IMR-90 (cell line): ENCODE results near the gene CORO1C. TPM values are rescaled to one million over a fixed set of nuclear protein-coding genes. Genes with fewer than 3 reads are reported as not detected.
"Not testable (repeated sequence)": the region's sequence is repeated elsewhere in the genome, so short reads cannot be mapped to it uniquely, and the experiment has no call there.

Source experiments
- ATAC-seq: fragments of 200-7000 bp; cut with Tn5 transposase; 2 replicates; pipeline ENCODE4 v1.9.1; 2020; ENCODE audit warnings: low read depth, mild to moderate bottlenecking, moderate library complexity
- BruUV-seq: library from RNA; stranded (reverse); fragments of 400-500 nt; replicated peaks from 2 replicates; lab custom pipeline; 2021; lab: Mats Ljungman, UMichigan
- CTCF ChIA-PET: fragments of 300-600 bp; formaldehyde crosslinking; extraction: SDS; loops from one replicate; lab custom pipeline; 2021; ENCODE audit warnings: antibody characterized with exemption; lab: Yijun Ruan, JAX
- POLR2A ChIA-PET: fragments of 300-600 bp; sonication (Branson Sonifier 250); formaldehyde crosslinking; loops from one replicate; lab custom pipeline; 2022; ENCODE audit warnings: antibody characterized with exemption; ENCODE audit not compliant: unreplicated experiment; lab: Charles Lee
- DNase-seq: peaks from one replicate; pipeline ENCODE4 v3.0.0; 2013
- H2AFZ ChIP-seq: replicated peaks from 2 replicates; pipeline ENCODE3; 2013; ENCODE audit warnings: low read length, mild to moderate bottlenecking; ENCODE audit not compliant: poor library complexity
- H2AK5ac ChIP-seq: 2 replicates; pipeline ENCODE4 v1.6.1; 2013; ENCODE audit warnings: low read depth, low read length, inconsistent platforms
- H2AK9ac ChIP-seq: replicated peaks from 2 replicates; pipeline ENCODE3; 2013; ENCODE audit warnings: mild to moderate bottlenecking, low read depth, low read length, moderate library complexity; ENCODE audit not compliant: poor library complexity
- H2BK120ac ChIP-seq: 2 replicates; pipeline ENCODE4 v1.6.1; 2013; ENCODE audit warnings: low read depth, low read length, inconsistent platforms
- H2BK15ac ChIP-seq: 3 replicates; pipeline ENCODE4 v1.6.1; 2013; ENCODE audit warnings: low read depth, low read length, inconsistent platforms
- H2BK20ac ChIP-seq: 2 replicates; pipeline ENCODE4 v1.6.1; 2013; ENCODE audit warnings: low read depth, mild to moderate bottlenecking, inconsistent platforms, low read length, moderate library complexity
- H2BK5ac ChIP-seq: 2 replicates; pipeline ENCODE4 v1.6.1; 2013; ENCODE audit warnings: mild to moderate bottlenecking, low read depth, low read length, inconsistent platforms; ENCODE audit not compliant: poor library complexity, severe bottlenecking
- H3K14ac ChIP-seq: replicated peaks from 2 replicates; pipeline ENCODE4 v1.6.1; 2013; ENCODE audit warnings: low read depth, low read length, inconsistent platforms
- H3K18ac ChIP-seq: 2 replicates; pipeline ENCODE4 v1.6.1; 2013; ENCODE audit warnings: low read depth, low read length, control low read depth
- H3K23ac ChIP-seq: 2 replicates; pipeline ENCODE4 v1.6.1; 2013; ENCODE audit warnings: low read depth, low read length, inconsistent platforms
- H3K27ac ChIP-seq: 2 replicates; pipeline ENCODE4 v1.5.1; 2013; ENCODE audit warnings: mild to moderate bottlenecking, control low read depth, low read length; ENCODE audit not compliant: insufficient read depth
- H3K27me3 ChIP-seq: 2 replicates; pipeline ENCODE4 v1.6.1; 2013; ENCODE audit warnings: low read length; ENCODE audit not compliant: control insufficient read depth, insufficient read depth
- H3K36me3 ChIP-seq: 2 replicates; pipeline ENCODE4 v1.6.1; 2013; ENCODE audit warnings: low read length, mixed read lengths; ENCODE audit not compliant: control insufficient read depth, insufficient read depth
- H3K4ac ChIP-seq: 2 replicates; pipeline ENCODE4 v1.6.1; 2013; ENCODE audit warnings: low read depth, low read length, inconsistent platforms
- H3K4me1 ChIP-seq: 2 replicates; pipeline ENCODE4 v1.6.1; 2013; ENCODE audit warnings: low read length, mixed read lengths; ENCODE audit not compliant: control insufficient read depth, insufficient read depth
- H3K4me2 ChIP-seq: 2 replicates; pipeline ENCODE4 v1.6.1; 2013; ENCODE audit warnings: low read depth, mild to moderate bottlenecking, control low read depth, low read length, moderate library complexity
- H3K4me3 ChIP-seq: 2 replicates; pipeline ENCODE4 v1.5.1; 2013; ENCODE audit warnings: low read depth, mild to moderate bottlenecking, control low read depth, low read length, moderate library complexity; ENCODE audit not compliant: insufficient read depth
- H3K56ac ChIP-seq: 2 replicates; pipeline ENCODE4 v1.6.1; 2013; ENCODE audit warnings: low read length, inconsistent platforms; ENCODE audit not compliant: insufficient read depth; ENCODE audit errors: extremely low read depth
- H3K79me1 ChIP-seq, 2 experiments: 2 replicates each; pipeline ENCODE4 v1.6.1; 2013; ENCODE audit warnings: low read length in 2 of 2, inconsistent platforms in 1 of 2, low read depth in 1 of 2
- H3K9ac ChIP-seq: 2 replicates; pipeline ENCODE4 v1.6.1; 2013; ENCODE audit warnings: low read depth, low read length, control low read depth
- H3K9me1 ChIP-seq: 2 replicates; pipeline ENCODE4 v1.6.1; 2013; ENCODE audit warnings: low read length, inconsistent platforms; ENCODE audit not compliant: insufficient read depth
- H3K9me3 ChIP-seq: 2 replicates; pipeline ENCODE4 v1.6.1; 2013; ENCODE audit warnings: low read length; ENCODE audit not compliant: control insufficient read depth, insufficient read depth
- H4K20me1 ChIP-seq: 2 replicates; pipeline ENCODE4 v1.6.1; 2013; ENCODE audit warnings: low read length, inconsistent platforms; ENCODE audit not compliant: insufficient read depth
- H4K5ac ChIP-seq: 2 replicates; pipeline ENCODE4 v1.6.1; 2013; ENCODE audit warnings: mild to moderate bottlenecking, low read depth, low read length, control low read depth
- H4K8ac ChIP-seq, 2 experiments: 2 replicates each; pipeline ENCODE4 v1.6.1; 2013; ENCODE audit warnings: low read depth in 2 of 2, low read length in 2 of 2, control low read depth in 1 of 2, inconsistent platforms in 1 of 2
- H4K91ac ChIP-seq: 2 replicates; pipeline ENCODE4 v1.6.1; 2013; ENCODE audit warnings: low read depth, low read length, inconsistent platforms; ENCODE audit not compliant: insufficient read depth
- ELK1 ChIP-seq: fragments of 150-350 bp; IDR thresholded peaks from 2 replicates; pipeline ENCODE4 v1.6.1; 2016; ENCODE audit warnings: low read depth, mild to moderate bottlenecking, low read length, moderate library complexity, borderline replicate concordance
- MAFK ChIP-seq: IDR thresholded peaks from 2 replicates; pipeline ENCODE4 v1.6.1; 2012; ENCODE audit warnings: low read depth, low read length, improper control_type of control experiment
- NFE2L2 ChIP-seq: fragments of 150-350 bp; IDR thresholded peaks from 2 replicates; pipeline ENCODE4 v1.6.1; 2016; ENCODE audit warnings: low read depth, mild to moderate bottlenecking, low read length
- WGBS, 2 experiments: methylation state at CpG; one replicate each; pipeline versions ENCODE4 v1.1.5 to v1.1.7; 2013; ENCODE audit warnings: missing lambda C conversion rate in 2 of 2; ENCODE audit not compliant: insufficient read length in 1 of 2; ENCODE audit errors: extremely low coverage in 2 of 2; 5-methylcytosine and 5-hydroxymethylcytosine counted together
- dilution Hi-C: fragments of 300-500 bp; cut with HindIII; formaldehyde crosslinking; loops from one replicate; pipeline ENCODE4 v1.14.3; 2018; ENCODE audit warnings: low sequenced_read_pairs; ENCODE audit not compliant: unreplicated experiment
- in situ Hi-C: fragments of 300-500 bp; cut with MboI; formaldehyde crosslinking; loops from 3 replicates; pipeline ENCODE4 v1.14.3; 2019; ENCODE audit warnings: low sequenced_read_pairs, inconsistent platforms, mixed read lengths
- intact Hi-C: fragments of 100-400 bp; cut with micrococcal nuclease; formaldehyde crosslinking; loops from 2 replicates; pipeline ENCODE4 v1.10.0; 2022
- polyA plus RNA-seq, 3 experiments: library from polyadenylated mRNA; depleted of rRNA; stranded (reverse); fragments of >200 nt; gene quantifications; 2 replicates each; pipeline ENCODE4 v1.2.3, GENCODE V29; 2012; ENCODE audit warnings: low replicate concordance in 1 of 3
- total RNA-seq: library from RNA; depleted of rRNA; stranded (reverse); fragments of >200 nt; gene quantifications from 2 replicates; pipeline ENCODE4 v1.2.3, GENCODE V29; 2012

The CORO1C gene
- total and polyA plus RNA-seq, 2 of the 4 experiments (the other 2 are of a cell fraction) = 675 to 1,100 TPM

GRCh38 chr12:108751821-108752220 lies 20.5 kb upstream of the CORO1C start:
- peak overlapping the region; percentile 53; the same call in 1 of the 2 replicates for H3K27ac ChIP-seq
- TF ChIP-seq MAFK (no peak), NFE2L2 (no peak), ELK1 (no peak)
- no peaks in the 10 kb centered on the region for H3K27me3 ChIP-seq
- CTCF ChIA-PET = no interaction called here
- no peaks in the 10 kb centered on the region for H3K9me3 ChIP-seq
- intact Hi-C loops = no loop called here
- H3K18ac ChIP-seq = no peak overlapping the region; the same call in 1 of the 2 replicates
- peaks cover 2% of the 10 kb centered on the region; the same call in 1 of the 2 replicates for H3K4me1 ChIP-seq
- H2AFZ ChIP-seq = no peak overlapping the region
- no peak overlapping the region for H4K5ac ChIP-seq
- no peak overlapping the region for H4K8ac ChIP-seq
- WGBS, 2 experiments = no CpG with 5 or more reads among the region's 4 CpGs
- dilution Hi-C loops = no loop called here
- H3K9ac ChIP-seq = no peak overlapping the region
- H3K14ac ChIP-seq = no peak overlapping the region
- no peaks in the 10 kb centered on the region for H3K9me1 ChIP-seq
- ATAC-seq (no peak), DNase-seq (no peak)
- no peaks in the 10 kb centered on the region for H3K79me1 ChIP-seq
- POLR2A ChIA-PET = no interaction called here
- no peak overlapping the region for H3K4me3 ChIP-seq
- no peak overlapping the region for H3K4me2 ChIP-seq
- H3K23ac ChIP-seq = no peak overlapping the region
- BruUV-seq = no TSS peak
- H2AK9ac ChIP-seq = peak overlapping the region; percentile 31
- no peak overlapping the region for H3K4ac ChIP-seq
- no peak overlapping the region for H4K91ac ChIP-seq
- no peak overlapping the region for H2BK5ac ChIP-seq
- no peaks in the 10 kb centered on the region for H4K20me1 ChIP-seq
- no peak overlapping the region for H2BK20ac ChIP-seq
- H2BK120ac ChIP-seq = no peak overlapping the region
- no peak overlapping the region for H3K56ac ChIP-seq
- no peaks in the 10 kb centered on the region for H3K36me3 ChIP-seq
- in situ Hi-C loops = no loop called here
- H2AK5ac ChIP-seq = no peak overlapping the region
- H2BK15ac ChIP-seq = no peak overlapping the region

- POLR2A ChIA-PET, H4K8ac ChIP-seq, H3K4me2 ChIP-seq, H3K9me1 ChIP-seq, CTCF ChIA-PET, H4K20me1 ChIP-seq, H3K23ac ChIP-seq, H3K4me1 ChIP-seq, H2BK15ac ChIP-seq, H2BK120ac ChIP-seq, H2AK9ac ChIP-seq, H3K9me3 ChIP-seq, H3K56ac ChIP-seq, H3K4ac ChIP-seq, H3K18ac ChIP-seq, DNase-seq, H3K27me3 ChIP-seq, H4K91ac ChIP-seq, in situ Hi-C loops, H2BK5ac ChIP-seq, H4K5ac ChIP-seq, H3K14ac ChIP-seq, H3K9ac ChIP-seq, H2AFZ ChIP-seq, dilution Hi-C loops, BruUV-seq, intact Hi-C loops, H2BK20ac ChIP-seq, H3K27ac ChIP-seq, H3K4me3 ChIP-seq, H3K79me1 ChIP-seq, H3K36me3 ChIP-seq, ATAC-seq, H2AK5ac ChIP-seq: not testable (repeated sequence)
- no CpG with 5 or more reads among the region's 4 CpGs for WGBS, 2 experiments
Measured at GRCh38 chr12:108751003-108751402, 19.7 kb upstream of the CORO1C start.
